Activated CD4-positive, alpha-beta T cell treated with anti-CD3 and anti-CD28 coated beads, Interleukin-2, amount 50 U/mL, for 48 hours (primary cell): ENCODE data around the gene PDHB.
A peak's percentile ranks its signal among the peaks of the same experiment; 100 is the strongest.

ENCODE experiments used
- DNase-seq, 2 experiments: peaks; one replicate each; pipeline ENCODE4 v3.0.0-alpha.2; 2020

Gene PDHB

GRCh38 chr3:58434990-58435389 lies 1.4 kb upstream of the PDHB start:
- no peak for DNase-seq

DNA sequence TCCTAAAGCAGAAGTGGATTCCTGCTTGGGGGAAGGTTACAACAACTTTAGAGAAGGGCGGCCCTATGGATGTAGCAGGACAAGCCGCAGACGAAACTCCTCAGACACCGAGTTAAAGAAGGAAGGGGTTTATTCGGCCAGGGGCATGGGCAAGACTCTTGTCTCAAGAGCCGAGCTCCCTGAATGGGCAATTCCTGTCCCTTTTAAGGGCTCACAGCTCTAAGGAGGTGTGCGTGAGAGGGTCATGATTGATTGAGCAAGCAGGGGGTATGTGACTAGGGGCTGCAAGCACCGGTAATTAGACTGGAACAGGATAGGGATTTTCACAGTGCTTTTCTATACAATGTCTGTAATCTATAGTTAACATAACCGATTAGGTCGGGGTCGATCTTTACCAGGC lies 879 bp upstream of the PDHB start:
- no peak for DNase-seq

GRCh38 chr3:58434168-58434504 lies 504 bp upstream of the PDHB start:
- no peak for DNase-seq

DNA sequence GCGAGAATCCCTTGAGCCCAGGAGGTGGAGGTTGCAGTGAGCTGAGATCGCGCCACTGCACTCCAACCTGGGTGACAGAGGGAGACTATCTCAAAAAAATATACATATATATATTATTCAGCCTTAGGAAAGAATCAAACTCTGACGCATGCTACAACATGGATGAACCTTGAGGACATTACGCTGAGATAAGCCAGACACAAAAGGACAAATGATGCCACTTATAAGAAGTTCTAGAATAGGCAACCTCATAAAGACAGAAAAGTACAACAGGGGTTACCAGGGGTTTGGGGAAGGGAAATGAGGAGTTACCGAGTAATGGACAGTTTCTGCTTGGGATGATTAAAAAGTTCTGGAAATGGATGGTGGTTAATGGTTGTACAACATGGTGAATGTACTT lies 727 bp downstream of the PDHB start:
- DNase-seq: no peak

DNA sequence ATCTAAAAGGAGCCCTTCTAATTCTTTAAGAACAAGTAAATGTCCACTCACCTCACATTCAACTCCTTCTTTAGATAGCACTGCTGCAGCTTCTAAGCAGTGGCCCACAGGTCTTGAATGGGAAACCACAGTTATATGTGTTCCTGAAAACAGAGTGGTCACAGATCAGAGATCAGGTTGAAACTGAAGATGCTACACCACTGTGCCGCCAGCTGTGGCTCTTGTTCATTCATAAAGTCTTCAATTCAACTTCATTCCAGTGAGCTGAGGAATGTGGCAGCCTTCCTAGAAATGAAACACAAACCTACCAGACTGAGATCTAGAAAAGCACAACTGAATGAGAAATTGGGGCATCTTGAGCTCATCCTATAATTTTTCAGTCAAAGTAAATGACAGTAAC lies 4.0 kb downstream of the PDHB start:
- DNase-seq: peak in 1 of 2 experiments; percentile 15

DNA sequence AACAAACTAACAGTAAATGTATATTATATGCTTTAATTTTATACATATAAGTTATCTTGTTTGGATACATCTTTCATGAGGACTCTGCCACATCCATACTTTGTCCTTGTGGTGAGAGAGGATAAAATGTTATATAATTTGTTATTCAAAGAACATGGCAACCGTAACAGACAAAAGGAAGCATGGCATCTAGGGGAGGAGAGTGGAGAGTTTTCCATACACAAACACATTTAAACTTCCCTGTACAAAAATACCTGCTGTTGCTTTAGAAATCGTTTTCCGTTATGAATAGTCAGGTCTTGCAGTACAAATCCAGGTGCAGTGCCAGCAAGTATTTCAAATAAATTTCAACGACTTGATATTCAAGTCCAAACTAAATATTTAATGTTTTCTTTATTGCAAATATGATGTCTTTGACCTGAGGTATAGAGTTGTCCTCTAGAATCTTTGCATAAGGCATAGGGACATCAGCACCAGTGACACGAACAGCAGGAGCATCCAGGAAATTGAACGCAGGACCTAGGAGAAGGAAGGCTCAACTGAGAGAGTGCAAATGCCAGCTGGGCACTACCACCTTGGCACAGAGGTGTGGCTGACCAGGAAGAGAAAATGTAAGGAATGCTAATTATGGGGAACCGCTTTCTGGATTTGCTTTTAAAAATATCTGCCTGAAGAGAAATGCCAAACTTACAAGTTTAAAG lies 5.8 kb downstream of the PDHB start:
- DNase-seq: no peak

DNA sequence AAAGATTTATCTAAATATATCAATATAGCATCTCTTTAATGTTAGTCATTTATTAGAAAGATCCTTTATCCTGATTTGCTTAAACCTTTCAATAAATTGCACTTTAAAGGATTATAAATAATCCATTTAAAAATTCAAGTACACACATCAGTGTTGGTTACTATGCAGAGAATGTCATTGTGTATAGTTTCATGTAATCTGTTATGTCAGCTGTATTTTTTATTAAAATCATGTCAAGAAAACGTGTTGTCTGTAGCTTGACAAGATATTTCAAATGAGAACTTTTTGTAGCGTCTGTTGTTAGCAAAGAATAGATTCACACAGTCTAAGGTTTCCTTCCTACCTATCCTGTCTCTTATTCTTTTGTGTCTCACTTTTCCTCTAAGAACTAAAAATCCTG lies 7.8 kb downstream of the PDHB start:
- DNase-seq: no peak

DNA sequence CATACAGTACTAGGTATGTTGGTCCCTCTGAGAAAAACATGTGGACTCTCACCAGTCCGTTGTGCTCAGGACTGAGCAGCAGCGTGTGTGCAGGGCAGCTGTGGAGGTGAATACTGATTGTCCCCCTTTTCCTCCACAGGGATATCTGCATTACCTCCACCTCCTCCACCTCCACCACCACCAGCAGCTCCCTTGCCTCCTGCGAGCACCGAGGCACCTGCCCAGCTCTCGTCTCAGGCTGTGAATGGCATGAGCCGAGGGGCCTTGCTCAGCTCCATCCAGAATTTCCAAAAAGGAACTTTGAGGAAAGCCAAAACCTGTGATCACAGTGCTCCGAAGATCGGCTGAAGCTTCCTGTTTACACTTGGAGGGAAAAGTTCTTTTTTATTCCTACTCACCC lies 9.0 kb downstream of the PDHB start:
- no peak for DNase-seq

GRCh38 chr3:58422756-58423325 lies 10.8 kb downstream of the PDHB start:
- DNase-seq: no peak

- DNase-seq: no peak
Measured at GRCh38 chr3:58421004-58421403, 12.6 kb downstream of the PDHB start.

DNA sequence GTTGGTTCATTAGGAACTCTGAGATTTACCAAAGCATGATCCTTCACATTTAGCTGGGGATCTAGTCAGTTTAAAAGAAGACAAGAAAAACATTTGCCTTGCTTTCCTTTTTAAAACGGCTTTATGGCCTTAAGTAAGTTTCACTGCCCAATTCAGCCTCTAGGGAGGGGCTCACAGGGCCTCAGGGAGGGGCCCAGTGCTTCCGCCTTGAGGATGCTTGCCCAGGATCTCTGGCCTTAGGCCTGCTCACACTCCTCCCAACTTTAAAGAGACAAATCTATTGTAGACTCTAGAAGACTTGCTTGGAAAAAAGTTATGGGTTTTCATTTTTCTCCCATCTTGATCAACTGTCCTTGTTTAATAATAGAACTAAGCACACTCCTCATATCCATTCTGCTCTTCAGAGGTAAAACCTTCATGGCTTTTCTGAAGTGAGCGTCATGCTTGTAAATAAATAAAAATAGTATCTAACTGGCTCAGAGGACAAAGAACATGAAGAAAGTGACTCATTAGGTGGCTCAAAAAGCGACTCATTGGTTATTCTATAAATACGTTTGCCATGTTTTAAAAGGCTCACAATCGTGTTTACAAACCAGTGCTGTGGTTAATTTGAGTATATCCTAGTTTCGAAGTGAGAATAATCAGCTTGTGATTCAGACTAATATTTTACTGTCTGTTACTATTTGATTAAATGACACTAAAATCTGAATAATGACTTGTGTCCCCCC lies 13.7 kb downstream of the PDHB start:
- DNase-seq: no peak

DNA sequence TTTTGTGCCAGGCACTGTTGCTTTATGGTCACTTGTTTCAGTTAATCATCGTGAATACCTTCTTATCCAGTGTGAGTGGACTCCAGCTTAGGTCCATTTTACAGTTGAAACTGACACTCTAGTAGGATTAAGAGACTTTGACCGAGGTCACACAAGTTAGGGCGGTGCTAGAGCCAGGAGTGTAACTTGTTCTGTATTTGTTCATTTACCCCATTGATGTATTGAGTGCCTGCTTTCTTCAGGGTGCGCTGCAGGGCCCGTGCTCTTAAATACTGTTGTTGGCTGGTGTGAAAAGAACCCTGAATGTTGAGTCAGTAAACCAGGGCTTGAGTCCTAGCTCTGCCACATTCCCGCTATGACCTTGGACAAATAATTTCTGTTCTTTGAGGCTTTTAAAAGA lies 15.4 kb downstream of the PDHB start:
- DNase-seq: no peak

- no peak for DNase-seq
Measured at GRCh38 chr3:58417075-58417474, 16.6 kb downstream of the PDHB start.

- DNase-seq: no peak
Measured at GRCh38 chr3:58416191-58416590, 17.4 kb downstream of the PDHB start.

GRCh38 chr3:58414538-58415197 lies 19.0 kb downstream of the PDHB start:
- DNase-seq: peak; percentile 33 to 37

- DNase-seq: no peak
Measured at GRCh38 chr3:58411851-58412830, 21.5 kb downstream of the PDHB start.

GRCh38 chr3:58411036-58411435 lies 22.6 kb downstream of the PDHB start:
- no peak for DNase-seq

DNA sequence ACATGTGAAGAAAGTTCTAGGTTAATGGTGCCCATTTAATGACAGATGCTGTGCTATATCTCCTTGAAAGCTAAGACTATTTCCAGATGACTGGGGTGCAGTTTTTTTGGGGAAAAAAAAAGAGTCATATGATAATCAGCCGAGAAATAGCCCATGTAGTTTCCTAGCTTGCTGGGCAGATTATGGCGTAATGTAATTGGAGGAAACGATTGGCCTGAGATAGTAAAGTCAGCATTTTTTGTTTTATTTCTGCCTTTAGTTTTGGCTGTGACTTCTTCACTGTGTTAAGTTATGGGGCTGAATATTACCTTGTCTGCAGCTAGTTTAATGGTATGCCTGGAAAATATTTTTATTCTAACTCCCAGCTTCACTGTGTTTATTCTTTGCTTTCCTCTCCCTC lies 24.0 kb downstream of the PDHB start:
- DNase-seq: no peak

DNA sequence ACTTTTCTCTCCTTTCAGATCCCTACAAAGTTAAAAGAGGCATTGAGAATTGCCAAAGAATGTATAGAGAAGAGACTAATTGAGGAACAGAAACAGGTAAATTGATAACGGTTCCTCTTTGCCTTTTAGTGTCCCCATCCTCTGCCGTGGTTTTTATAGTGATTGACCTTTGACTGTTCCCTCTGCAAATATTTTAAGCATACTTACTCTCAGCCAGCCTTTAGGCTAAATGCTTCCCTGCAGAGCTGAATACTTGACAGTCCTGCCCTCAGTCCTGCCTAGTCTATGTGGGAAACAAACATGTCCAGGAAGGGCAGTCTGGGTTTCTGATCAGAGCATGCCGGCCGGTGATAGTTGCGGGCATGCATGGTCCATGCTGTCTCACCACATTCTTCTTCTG lies 24.7 kb downstream of the PDHB start:
- DNase-seq: no peak

GRCh38 chr3:58404396-58404795 lies 29.2 kb downstream of the PDHB start:
- DNase-seq: no peak

- no peak for DNase-seq
Measured at GRCh38 chr3:58403513-58404109, 30.0 kb downstream of the PDHB start.

DNA sequence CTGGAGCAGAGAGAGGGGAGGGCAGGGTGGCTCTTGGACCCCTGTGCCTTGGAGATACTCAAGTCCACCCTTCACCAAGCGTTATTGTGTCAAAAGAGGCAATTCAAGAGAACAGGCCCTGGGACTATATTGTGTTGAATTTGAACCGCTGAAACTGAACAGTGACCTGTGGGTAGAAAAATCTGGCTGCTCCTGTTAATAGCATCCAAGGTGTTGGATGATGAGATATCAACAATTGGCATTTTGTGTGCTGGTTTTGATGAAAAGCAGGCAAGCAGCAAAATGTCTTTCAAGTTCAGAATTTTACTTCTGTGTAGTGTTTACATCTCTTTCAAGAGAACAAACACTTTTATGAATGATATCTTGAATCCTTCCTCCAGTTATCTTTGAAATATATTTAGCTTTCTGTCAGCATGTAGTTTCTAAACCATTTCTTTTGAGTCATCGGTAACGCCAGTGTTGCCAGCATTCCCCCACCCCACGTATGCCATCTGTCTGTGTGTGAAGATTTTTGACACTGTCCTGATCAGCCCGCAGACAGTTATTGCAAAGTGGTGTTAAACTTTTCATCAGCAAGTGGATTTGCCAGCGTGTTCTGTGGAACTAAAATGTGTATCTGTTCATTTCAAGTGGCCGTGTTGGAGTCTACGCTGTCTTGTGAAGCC lies 34.8 kb downstream of the PDHB start:
- DNase-seq: no peak
